ENCODE data around the gene BEST2.

The BEST2 gene

DNA sequence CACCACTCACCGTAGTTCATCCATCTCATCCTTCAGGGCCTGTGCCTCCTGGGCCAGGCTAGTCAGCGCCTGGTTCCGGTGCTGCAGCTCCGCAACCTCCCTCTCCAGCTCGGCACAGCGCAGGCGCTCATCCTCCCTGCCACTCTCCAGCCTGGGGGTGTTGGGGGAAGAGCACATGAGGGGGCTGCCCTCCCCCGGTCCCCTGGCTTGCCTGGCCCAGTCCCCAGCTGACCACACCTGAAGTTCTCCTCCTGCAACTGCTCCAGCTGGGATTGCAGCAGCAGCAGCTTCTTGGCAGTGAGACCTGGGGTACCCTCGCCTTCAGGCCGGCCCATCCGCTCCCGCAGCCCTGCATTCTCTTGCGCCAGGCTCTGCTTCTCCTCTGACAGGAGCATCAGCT, 19.3 kb downstream of the BEST2 start:
- DNase-seq: no peak

DNA sequence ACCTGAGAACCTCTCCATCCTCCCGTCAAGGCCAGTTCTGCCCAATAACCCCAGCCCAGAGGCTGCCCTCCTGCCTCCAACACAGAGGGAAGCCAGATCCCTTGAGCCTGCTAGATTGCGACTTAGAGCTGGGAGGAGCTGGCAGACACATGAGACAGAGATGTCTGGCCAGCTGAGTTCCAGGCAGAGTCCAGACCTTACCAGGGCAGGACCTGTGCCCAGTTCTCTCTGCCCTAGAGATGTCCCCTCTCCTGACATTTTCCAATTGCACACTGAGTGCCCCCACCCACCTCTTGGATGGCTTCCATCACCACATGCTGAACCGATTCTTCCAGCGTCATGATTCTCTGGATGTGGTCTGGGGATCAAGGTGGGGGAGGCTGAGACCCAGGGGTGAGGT, 20.7 kb downstream of the BEST2 start:
- no peak for DNase-seq

DNA sequence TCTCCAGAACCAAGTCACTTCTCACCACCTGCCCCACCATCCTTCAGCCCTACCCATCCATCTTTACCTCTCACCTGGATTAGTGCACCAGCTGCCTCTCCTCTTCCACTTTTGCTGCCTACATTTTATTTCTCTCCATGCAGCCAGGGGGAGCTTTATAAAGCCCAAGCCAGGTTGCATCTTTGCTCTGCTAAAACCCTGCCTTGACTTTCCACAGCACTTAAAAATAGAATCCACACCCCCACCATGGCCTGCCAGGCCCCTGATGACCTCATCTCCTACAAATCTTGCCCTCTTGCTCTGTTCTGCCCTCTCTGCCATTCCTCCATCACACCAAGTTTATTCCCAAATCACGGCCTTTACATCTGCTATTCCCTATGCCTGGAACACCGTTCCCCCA, 22.0 kb downstream of the BEST2 start:
- DNase-seq: no peak

DNA sequence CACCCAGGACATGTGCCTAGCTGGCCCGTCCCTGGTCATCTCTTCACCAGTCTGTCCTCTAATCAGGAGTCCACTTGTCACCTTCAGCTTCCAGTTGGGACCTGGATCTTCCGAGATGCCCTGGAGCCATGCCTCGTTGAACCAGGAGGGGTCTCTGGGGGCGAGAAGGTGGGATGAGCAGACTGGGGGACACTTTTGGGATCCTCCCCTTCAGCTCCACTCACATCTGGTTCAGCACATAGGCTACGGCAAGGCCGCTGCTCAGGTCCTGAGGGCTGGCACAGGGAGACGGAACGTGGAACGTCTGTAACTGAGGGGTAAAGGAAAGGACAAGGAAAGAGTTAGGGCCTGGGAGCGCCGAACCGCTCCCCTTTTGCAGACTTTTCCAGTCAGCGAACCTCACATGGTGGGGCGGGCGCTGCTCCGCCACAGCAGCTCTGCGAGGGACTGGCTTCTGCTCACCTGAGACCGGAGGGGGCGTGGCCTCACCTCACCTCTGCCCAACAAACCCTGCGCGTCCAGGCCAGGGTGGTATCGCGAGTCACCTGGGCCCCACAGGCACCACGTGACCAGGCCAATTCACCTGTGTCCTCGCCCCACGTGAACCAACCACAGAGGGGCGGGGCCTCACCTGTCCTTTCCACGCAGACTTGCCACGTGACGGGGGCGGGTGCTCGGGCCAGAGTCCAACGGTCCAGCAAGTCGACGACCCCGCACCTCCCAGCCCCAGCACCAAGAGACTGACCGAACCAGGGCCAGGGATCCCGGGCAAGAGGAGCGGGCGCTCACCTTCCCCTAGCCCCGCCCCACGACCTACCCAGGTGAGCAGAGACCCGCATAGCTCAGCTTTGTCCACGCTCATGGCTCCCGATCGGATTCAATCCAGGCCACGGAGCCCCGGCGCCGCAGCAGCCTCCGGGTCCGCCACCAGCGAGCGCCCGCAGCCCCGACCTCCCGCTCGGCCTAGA, 23.3 kb downstream of the BEST2 start, which contains the start of gene HOOK2:
TSS of gene HOOK2 (minus strand) at position 965 of the 968 bp plus-strand sequence. CDS start at position 862, 103 bp downstream.
- DNase-seq: no peak

DNA sequence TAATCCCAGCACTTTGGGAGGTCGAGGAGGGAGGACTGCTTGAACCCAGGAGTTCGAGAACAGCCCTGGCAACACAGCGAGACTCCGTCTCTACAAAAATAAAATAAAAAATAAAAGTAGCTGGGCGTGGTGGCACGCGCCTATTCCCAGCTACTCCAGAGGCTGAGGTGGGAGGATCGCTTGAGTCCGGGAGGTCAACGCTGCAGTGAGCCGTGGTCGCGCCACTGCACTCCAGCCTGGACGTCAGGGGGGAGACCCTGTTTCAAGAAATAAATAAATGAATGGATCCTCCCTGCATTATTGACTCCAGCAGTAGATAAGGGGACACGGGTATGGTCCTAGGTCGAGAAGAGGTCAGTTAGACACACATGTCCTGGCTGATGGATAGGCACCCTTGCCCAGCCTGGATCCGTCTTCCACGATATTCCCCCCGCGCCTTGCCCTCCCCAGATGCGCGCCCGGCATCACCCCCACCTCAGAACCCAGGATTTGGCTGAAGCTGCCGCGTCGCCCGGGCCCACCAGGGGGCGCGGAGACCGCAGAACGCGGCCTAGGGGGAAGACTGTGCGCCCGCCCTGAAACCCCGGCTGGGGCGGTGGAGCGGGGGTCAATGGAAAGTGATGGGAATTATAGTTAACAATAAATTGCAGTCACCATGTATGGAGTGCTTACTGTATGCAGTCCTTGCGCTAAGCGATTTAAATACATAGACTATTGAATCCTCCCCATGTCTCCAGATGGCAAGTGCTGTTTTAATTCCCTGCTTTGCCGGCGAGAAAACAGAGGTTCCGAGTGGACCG, 25.8 kb downstream of the BEST2 start:
- DNase-seq: peak; percentile 86

DNA sequence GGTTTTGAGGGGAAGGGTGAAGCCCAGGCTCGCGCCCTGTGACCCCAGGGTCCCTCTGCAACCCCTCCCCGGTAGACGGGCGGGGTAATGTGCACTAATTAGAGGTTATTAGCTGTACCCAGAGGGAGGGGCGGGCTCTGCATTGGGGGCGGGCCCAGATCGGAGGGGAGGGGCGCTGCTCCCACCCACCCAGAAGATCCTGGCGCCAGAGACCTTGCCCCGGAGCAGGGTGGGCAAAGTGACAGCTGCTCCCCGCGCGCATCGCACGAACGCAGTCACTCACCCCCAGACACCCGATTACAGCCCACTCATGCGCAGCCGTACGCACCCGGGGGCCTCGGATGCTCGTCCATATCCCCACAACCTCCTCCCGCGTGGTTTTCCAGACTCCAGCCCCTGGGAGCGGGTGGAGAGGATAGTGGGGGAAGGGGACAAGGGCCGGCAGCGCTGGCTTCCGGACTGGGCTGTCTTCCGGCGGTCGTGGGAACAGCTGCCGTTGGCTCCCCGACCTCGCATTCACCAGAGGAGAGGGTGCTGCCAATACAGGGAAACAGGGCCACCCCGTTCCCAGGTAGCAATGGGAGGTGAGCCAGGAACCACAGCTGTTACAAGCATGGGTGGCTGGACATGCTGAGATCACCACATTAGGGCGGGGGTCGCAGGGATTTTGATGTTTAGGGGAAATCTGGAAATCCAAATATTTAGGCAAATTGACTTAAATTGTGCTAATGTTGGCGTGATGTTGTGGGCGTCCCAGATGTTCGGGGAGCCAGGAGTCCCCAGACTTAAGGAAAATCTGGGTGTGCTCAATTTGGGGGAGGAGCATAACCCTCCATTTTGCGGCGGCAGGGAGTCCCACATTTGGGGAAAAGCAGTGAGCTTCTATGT, 26.7 kb downstream of the BEST2 start:
- peak; percentile 68 for DNase-seq

DNA sequence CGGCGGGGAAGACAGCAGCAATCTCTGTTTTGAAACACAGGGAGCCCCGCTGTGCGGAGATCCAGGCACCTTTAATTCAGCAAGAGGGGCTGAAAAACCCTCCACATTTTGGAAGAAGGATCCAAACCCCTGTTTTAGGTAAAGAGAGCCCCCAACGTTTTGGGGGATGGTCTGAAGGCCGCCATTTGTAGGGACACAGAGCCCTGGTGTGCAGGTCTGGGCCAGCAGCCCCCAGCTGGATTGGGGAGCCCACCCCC, 27.2 kb downstream of the BEST2 start:
- no peak for DNase-seq

DNA sequence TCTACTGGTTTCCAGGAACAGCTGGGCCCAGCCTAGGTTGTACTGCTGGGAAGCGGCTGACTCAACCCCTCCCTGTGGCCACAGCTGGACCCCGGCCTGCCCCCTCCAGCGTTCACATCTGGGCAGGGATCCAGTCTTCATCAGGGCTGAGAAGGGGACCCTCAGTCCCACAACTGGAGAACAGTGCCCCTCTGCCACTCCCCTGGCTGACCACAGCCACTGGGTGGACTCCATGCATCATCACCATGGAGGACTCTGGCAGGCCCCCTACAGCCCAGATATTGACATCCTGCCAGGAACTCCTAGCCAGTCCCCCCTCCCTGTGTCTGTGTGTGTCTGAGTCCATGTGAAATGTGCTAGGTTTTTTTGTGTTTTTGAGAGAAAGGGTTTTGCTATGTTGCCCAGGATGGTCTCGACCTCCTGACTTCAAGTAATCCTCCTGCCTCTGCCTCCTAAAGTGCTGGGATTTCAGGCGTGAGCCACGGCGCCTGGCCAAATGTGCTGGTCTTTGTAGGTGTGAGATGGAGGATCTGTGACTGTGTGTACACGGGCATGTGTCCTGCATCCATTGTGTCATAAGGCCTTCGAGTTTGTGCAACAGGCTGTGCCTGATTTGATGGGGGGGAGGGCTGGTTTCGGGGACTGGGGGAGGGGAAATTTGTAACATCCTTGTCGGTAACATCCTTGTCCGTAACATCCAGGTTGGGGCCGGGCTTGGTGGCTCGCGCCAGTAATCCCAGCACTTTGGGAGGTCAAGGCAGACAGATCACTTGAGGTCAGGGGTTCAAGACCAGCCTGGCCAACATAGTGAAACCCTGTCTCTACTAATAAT, 27.8 kb downstream of the BEST2 start:
- no peak for DNase-seq

DNA sequence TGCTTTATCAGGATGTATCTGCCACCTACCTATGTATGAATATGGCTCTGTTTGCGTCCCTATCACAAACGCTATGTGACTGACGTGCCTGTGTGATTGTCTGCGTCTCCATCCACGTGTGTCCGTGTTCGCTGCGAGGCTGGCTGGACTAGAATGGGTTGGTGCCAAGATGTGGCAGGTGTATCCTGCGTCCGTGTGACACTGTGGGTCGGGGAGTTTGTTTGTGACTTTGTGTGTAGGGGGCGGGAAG, 30.5 kb downstream of the BEST2 start:
- no peak for DNase-seq

DNA sequence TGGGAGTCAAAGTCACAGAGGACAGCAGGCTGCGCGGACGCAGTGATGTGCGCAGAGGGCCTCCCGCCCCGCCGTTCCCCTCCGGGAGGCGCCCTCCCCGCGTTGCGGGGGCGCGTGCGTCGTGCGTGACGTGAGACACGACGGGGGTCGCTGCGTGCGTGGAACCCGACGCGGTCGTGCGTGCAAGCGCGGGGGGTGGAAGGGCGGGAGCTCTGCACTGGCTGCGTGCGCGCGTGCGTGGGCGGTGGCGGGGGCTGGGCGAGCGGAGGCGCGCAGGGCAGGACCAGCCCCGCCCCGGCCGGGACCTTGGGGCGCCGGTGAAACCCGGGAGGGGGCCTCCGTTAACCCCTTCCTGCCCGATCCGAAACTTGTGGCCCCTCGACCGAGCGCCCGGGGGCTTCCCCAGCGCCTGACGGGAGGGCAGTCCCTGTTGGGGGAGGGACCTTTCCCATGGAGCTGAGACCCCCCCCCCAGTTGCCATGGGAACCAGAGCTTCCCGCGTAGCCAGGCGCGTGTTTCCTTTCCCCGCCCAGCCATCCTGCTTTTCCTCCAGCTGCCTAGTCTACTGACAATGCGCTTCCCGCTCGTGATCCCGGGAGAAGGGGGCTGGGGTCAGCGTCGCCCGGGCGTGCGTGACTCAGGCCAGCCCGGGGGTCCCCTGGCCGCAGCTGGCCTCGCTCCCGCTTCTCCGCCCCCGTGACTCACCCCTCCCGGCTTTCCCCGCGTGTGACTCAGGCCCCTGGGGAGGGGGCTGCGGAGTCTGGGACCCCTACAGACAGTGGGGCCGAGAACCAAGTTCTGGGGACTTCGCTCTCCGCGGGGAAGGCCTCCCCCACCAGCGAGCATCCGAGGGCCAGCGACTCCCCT, 31.1 kb downstream of the BEST2 start:
- DNase-seq: peak; percentile 95

DNA sequence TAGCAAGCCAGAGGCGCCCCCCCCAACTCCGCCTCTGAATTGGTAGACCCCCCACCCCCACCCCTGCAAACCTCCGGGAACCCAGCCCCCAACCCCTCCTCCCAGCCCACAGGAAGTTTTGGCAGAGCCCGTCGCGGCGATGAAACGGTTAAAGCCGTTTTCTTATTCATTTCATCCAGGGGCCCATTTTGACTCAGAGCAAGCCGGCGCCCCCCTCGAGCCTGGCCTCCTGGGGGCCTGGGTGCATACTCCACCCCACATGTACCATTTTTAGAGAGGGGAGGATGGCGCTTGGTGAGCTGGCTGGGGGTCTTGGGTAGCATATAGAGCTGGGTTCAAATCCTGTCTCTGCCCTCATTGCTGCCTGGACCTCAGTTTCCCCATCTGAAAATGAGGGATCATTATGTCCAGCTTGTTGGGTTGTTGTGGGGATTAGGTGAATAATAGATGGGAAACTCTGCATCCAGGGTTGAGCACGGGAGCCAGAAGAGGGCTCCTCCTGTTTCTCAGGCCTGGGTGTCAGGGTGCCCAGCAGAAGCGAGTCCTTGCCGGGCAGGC, 31.8 kb downstream of the BEST2 start:
- DNase-seq: peak; percentile 93

DNA sequence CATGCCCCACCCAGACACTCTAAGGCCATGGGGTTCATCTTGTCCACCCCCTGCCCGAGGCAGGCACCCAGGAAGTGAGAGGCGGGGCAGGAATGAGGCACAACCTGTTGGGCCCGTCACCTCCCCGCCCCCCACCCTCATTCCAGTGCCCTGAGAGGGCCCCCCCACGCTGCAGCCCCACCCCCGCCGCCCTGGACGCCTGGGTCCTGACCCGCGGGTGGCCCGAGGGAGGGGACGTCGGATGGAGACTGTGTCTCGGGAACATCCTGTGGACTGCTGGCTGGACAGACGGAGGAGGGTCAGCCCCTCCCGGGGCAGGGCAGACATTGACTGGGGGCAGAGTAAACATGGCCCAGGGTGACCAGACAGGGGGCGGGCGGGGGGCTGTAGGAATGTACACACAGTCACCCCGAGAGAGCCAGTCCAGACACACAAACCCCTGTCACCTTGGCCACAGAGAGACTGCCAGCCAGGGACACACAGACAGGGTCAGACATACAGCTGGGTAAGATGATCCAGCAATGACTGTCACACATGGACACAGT, 32.3 kb downstream of the BEST2 start:
- peak; percentile 52 for DNase-seq

DNA sequence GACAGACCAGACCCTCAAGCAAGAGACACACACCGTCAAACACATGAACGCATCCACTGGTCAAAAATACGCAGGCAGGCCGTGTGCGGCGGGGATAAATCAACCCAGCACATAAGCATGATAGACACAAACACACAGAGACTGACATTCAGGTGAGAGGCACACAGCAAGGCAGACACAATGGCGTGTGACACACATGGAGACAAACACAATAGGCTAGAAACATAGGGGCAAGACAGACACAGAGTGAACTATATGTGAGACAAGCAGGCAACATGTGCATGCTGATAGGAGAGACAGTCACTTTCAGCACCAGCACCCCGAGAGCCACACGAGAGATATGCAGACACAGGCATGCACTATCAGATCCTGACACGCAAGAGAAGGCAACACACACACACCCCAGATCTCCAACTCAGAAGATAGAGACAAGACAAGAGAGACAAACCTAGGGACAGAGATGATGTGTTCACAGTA, 32.8 kb downstream of the BEST2 start:
- peak; percentile 34 for DNase-seq

DNA sequence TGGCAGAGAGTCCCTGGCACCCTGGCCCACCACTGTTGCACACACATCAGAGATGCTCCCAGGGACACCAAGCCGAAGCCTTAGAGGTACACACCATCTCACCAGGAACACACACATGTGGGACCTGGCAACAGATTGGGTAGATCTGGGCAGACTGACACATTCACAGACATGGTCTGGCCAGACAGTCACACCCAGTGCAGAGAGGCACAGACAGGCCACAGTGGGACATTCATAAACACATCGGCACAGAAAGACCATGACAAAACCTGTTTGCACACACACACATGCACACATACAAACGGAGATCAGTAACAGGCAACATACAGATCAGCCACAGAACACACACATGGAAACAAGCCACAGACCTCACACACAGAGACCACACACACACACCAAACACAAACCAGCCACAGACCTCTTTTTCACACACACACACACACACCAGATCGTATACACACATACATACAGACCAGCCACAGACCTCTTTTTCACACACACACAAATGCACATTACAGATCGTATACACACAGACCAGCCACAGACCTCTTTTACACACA, 33.4 kb downstream of the BEST2 start:
- DNase-seq: peak; percentile 48

DNA sequence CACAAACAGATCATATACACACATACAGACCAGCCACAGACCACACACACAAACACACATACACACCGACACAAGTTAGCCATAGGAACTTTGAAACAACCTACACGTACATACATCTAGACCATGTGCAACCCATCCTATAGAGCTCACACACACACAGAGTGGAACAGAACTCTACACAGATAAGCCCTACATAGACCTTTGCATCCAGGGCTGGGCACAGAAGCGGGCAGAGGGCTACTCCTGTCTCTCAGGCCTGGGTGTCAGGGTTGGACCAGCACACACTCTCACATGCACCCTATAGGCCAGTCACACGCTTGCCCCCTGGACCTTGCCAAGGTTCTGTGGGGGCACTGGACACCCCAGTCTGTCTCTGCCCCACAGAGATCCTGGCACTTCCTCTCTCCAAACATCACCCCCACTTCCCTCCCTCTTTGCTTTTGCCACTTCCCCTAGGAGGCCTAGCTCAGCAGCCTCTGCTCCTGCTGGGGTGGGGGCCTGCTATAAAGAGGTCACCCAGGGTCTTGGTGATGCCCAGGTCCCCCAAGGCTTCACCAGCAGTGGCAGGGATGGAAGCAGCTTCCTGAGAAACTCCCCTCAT, 33.9 kb downstream of the BEST2 start:
- no peak for DNase-seq

DNA sequence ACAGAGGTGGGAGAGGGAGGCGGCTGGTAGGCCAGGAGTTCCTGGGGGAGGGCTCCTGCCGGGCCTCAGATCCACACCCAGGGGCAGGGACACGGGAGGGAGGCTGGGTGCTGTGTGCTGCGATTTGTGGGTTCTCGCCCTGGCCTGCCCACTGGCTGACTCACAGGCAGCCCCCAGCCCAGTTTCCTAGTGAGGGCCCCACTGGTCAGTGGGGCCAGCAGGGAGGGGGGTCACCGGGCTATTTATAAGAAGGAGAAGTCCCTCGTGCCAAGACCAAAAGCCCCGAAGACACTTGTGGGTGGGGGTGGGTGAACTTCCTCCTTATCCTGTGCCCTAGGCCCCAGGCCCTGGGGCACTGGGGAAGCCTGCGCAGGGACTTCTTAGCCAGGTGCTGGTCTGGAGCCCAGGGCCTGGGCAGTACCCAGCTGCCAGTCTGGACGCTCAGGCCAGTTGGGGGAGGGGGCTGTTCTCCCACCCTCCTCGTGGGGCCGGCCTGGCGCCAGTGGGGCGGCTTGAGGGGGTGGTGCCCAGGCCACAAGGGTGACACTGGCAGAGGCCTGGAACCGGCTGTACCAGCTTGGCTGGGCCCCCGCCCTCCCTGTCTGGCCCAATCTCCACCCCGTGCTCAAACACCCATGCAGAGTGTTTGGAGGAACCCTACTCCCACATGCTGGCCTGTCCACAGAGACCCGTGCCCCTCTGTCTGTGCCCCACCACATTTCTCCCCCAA, 34.7 kb downstream of the BEST2 start:
- peak; percentile 19 for DNase-seq

DNA sequence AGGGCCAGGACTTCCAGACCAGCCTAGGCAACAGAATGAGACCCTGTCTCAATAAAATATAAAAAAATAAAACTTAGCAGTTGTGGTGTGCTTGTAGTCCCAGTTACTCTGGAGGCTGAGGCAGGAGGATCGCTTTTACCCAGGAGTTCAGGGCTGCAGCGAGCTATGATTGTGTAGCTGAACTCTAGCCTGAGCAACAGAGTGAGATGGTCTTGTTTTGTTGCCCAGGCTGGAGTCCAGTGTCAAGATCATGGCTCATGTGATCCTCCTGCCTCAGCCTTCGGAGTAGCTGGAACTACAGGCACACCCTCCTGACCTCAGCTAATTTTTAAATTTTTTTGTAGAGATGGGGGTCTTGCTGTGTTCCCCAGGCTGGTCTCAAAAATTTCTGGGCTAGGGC, 35.4 kb downstream of the BEST2 start:
- DNase-seq: no peak

DNA sequence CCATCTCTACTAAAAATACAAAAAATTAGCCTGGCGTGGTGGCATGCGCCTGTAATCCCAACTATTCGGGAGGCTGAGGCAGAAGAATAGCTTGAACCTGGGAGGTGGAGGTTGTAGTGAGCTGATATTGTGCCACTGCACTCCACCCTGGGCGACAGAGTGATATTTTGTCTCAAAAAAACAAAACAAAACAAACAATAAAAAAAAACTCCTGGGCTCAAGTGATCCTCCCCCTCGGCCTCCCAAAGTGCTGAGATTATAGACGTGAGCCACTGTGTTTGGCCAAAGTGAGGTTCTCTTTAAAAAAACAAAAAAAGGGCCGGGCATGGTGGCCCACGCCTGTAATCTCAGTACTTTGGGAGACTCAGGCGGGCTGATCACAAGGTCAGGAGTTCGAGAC, 35.9 kb downstream of the BEST2 start:
- DNase-seq: no peak

DNA sequence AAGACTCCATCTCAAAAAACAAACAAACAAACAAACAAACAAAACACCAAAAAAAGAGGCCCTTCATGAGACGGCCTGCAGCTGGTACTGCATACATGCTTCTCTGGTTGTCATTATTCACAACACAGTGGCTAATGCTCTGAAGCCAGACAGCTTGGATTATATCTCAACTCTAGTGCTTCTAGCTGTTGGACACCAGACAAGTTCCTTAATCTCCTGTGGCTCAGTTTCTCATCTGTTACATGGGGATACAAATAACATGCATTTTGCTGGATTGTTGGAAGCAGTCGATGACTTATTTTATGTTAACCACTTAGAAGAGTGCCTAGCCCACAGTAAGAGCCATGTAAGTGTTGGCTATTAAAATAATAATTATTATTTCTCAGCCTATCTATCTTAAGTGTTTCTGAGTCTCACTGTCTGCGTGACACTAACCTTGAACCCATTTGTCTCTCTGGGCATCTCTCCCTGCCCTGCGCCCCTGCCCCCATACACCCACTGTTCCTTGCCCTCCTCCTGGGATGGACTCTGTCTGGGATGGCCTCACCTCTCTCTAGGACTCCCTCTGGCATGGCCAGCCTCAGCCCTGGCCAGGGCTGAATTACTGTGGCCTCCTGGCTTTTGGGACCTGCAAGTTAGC, 36.6 kb downstream of the BEST2 start:
- no peak for DNase-seq

Data from activated CD4-positive, alpha-beta T cell treated with anti-CD3 and anti-CD28 coated beads, Interleukin-2, amount 50 U/mL, for 16 hours (primary cell).